GM18508 (cell line): Measurements from ENCODE around the gene NTRK3.

Experiments used
- ATAC-seq: cut with Tn5 transposase; IDR thresholded peaks from one replicate; pipeline ENCODE4 v1.9.1; 2021; ENCODE audit warnings: moderate number of reproducible peaks; ENCODE audit not compliant: insufficient read depth, unreplicated experiment

The NTRK3 gene

GRCh38 chr15:88127432-88127790, 129.1 kb downstream of the NTRK3 start:
- ATAC-seq, result no peak

DNA sequence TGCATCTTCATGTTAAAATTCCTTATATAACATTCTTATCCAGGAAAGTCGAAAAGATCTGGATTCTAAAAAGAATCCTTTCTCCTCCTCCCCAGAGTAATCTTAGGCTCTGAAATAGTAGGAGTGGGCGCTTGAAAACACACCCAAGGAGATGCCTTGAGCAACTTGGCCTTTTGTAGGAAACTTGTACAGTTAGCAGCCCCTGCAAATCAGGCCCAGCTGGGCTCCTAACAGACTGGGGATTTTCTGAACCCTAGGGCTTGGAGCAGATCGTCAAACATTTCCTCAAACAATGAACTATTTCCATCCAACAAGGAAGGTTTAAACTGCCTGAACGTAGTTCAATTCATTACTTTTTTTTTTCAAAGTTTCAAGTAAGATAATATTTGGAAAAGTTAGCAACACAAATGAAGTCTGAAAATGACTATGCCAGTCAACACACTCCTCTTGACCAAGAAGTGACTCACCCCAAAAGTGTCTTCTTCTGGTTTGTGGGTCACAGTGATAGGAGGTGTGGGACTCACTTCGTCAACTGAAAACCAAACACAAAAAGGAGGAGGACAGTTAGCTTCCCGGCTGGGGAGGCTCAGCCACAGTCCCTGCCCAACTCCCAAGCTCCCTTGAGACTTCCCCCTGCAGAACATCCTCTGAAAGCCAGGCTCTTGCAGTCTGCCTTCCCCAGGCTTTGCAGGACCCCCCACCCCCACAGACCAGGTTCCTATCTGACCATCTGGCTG, 129.7 kb downstream of the NTRK3 start:
- no peak for ATAC-seq

DNA sequence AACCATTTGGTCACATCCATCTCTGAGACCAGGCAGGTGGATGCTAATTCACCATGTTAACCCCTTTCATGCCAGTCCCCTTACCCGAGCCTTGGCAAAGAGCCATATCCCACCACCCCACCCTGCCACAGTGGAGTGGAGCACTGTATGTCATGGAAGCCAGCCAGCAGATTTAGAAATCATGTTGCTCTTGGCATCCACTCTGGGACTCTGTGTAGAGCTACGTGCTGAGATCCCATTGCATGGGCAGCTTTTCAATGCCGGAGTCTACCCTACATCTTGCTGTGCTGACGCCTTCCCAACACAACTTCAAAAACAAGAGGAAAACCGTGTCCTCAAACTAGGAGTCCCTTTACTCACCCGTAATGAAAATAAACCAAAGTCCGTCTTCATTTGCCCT, 131.0 kb downstream of the NTRK3 start:
- no peak for ATAC-seq

DNA sequence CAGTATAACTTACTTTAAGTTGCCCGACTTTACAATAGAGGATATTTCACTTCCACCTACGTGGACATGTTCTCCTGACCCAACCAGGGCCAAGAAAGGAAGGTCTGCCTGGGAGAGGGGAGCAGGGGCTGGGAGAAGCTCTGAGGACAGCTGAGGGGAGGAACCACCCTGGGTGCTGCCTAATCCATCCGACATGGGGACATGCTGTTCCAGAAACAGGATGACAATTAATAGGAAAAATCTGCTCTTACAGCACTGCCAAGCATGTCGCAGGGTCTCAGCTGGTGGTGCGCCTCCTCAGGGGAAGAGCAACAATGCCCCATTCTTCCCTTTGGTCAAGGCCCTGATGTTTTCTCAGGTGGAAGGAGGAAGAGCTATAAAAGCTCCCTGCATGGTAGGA, 132.3 kb downstream of the NTRK3 start:
- no peak for ATAC-seq

DNA sequence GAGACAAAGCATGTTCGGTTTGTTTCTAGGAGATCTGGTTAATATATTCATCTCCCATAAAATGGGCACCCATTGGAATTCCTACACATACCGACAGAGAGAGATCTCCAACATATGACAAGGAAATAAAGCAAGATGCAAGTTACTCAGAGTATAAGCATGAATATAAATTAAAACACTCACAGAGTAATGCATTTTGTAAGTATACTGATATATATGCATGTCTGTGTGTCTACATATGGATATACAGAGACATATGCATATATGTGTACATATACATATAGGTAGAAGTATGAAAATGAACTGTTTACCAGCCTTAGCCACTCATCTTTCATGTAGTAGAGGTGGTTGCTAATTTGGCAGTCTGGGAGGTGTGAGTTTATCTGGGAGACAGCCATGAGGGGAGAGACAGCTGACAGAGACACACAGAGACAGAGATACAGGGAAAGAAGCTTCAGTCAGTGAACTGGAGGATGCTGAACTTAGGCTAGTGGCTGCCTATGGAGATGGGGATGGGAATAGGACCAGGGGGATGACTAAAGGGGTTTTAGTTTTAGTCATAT, 134.5 kb downstream of the NTRK3 start:
- ATAC-seq, result no peak

DNA sequence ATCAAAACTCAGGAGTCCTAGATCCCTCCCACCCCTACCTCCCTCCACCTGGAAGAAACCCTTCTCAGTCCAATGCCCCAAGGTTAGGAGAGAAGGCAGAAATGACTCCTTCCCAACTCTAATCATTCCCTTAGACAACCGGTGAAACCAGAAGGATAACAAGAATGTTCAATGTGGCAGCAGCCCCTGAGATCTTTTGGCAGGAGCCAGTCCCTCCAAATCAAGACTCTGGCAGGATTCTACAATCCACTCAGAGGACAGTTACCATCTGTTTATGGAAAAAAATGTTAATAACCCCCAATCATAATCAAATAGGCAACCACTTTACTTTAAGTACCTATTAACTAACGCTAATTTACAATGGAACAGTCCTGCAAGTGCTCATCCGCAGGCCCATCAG, 136.5 kb downstream of the NTRK3 start:
- ATAC-seq, result no peak

DNA sequence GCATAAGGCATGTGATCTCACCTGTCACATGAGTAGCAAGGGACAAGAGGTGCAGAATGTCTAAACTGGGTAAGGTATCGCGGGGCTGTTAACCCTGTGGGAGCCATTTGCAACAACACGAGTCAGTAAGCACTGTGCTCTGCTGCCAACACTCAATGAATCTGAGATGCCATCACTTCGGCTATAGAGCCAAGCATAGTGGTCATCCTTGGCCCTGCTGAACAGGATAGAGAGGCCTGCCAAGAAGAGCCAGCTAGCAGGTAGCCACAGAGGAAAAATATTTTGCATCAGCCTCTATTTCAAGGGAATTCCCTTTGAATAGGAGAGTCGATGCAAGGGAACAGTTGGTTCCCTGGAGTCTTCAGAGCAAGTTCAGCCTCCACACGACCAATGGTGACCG, 137.8 kb downstream of the NTRK3 start:
- no peak for ATAC-seq

GRCh38 chr15:88118035-88118434, 138.5 kb downstream of the NTRK3 start:
- no peak for ATAC-seq

GRCh38 chr15:88115486-88116152, 140.9 kb downstream of the NTRK3 start:
- no peak for ATAC-seq

DNA sequence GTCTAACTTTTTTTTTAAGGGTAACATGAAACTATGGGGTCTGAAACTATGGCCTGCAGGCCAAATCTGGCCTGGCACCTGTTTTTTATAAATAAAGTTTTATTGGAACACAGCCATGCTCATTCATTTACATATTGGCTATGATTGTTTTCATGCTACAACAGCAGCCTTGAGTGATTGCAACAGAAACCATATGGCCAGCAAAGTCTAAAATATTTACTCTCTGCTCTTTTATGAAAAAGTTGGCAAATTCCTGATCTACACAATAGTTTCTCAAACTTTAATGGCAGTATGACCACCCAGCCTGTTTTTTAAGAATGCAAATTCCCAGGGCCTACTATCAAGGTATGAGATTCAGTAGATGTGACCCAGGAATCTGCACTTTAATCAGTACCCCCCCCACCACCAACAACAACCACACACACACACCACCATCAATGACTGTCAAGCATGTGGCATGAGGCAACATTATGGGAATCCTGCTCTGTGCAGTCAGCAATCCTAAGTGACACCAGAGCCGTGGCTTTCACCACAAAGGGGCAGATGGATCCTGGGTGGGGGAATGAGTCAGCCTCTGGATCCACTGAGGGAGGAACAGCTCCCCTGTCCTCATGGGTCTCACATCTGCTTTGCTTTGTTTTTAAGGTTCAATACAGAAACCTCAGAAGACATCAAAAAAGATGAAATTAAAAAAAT, 142.8 kb downstream of the NTRK3 start:
- no peak for ATAC-seq

- ATAC-seq, result no peak
These were observed 147.5 kb downstream of the NTRK3 start for GRCh38 chr15:88108991-88109390.

- ATAC-seq, result no peak
These were observed 148.1 kb downstream of the NTRK3 start for GRCh38 chr15:88108477-88108876.

GRCh38 chr15:88106074-88106473, 150.5 kb downstream of the NTRK3 start:
- no peak for ATAC-seq

DNA sequence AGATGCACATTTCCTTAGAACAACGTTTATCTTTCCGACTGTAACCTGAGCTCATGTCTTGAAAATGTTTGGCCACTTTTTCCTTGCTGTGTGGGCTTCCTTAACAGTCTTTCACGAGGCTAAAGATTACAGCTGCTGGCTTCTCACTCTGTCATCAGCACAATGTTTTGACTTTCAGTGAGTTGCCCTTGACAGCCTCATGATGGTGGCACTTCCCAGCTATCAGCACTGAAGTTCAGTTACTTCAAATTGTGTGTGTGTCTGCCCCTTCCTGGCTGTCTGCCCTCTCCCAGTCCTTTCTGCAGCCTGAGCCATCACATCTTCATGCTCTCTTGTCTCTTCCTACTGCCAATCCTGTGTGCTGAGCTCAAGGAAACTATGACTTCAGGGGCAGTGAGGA, 152.2 kb downstream of the NTRK3 start:
- no peak for ATAC-seq

GRCh38 chr15:88100181-88100580, 156.4 kb downstream of the NTRK3 start:
- no peak for ATAC-seq

DNA sequence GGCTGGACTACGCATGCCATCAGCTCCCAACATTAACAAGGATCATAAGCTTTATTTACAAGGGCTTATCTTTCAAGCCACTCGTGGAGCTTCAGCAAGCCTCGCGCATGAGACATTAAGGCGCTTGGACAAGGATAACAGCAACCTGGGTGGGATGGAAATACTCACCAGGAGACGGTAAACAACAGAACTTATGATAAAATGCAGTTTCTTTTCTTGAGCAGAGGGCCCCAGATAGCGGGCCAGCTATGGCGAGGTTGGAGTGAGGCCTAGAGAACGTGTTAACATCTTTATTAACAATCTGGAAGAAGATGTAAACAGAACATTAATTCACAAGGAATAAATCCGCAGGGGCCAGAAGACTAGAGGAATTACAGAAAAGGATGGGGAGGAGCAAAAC, 158.2 kb downstream of the NTRK3 start:
- ATAC-seq, result no peak

DNA sequence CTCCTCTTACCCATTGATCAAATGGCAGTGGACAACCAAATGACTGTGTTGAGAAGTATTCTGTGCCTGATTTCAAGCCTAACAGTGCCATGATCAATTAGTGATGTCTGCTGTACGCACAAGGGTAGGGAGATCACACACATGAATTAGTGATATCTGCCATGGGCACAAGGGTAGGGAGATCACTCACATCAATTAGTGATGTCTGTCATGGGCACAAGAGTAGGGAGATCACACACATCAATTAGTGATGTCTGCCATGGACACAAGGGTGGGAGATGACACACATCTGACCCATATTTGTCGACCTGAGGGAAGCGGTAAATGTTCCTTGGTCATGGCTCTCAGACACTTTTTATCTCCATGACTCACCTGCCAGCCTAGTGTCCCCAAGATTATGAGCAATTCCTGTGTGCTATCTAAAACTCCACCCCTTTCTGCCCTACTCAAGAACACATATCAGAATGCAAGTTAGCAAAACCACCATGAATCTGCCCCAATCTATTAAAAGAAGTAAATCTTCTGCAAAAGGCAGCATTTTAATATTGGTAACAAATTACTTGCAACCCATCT, 165.0 kb downstream of the NTRK3 start:
- ATAC-seq, result no peak

DNA sequence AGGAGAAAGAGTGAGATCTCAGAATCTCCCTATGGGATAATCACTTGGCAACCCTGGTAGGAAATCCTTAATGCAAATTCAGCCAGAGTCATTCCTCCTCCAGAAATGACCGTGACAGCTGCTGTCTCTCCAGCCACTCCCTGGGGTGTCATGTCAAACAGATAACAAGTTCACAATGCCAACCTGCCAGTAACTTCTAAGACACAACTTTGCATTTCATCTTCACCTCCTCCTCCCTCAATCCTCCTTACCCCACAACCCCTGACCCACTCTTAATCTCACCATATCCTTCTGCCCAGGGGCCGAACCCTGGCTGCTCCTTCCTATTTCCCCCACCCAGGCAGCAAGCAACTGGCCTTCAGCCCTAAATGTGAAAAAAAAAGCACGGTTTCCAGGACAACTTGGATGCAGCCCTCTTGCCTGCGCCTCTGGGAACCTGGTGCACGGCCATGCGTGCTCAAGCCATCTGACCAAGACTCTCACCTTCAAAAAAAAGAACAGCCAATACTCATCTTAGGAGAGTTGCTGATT, 166.0 kb downstream of the NTRK3 start:
- no peak for ATAC-seq

DNA sequence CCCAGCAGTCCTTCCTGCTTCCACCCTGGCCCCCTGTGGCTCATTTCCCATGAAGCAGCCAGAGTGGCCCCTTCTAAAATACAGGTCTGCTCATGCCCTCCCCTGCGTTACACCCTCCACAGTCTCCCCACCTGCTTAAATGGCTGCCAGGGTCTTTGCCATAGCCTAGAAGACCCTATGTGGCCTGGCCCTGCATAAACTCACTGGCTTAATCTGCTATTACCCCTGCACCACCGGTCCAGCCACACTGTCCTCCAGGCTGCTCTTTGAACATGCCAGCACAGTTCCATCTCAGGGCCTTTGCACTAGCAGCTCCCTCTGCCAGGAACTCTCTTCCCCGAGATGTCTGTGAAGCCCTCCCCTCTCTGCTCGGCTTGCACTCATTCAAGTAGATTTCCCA, 166.8 kb downstream of the NTRK3 start:
- no peak for ATAC-seq

GRCh38 chr15:88089024-88089620, 167.4 kb downstream of the NTRK3 start:
- ATAC-seq, result no peak
